A673 (cell line): Measurements from ENCODE around the gene CYP2A6. TPM values are rescaled to one million over a fixed set of nuclear protein-coding genes. Genes with fewer than 3 reads are reported as not detected.

Experiments
- BruUV-seq: library from RNA; stranded (reverse); fragments of 400-500 nt; replicated peaks from 2 replicates; lab custom pipeline; 2021; lab: Mats Ljungman, UMichigan
- CTCF ChIA-PET: fragments of 300-600 bp; sonication (Branson Sonifier 250); formaldehyde crosslinking; loops from one replicate; lab custom pipeline; 2022; ENCODE audit warnings: antibody characterized with exemption; lab: Charles Lee
- POLR2A ChIA-PET: fragments of 300-600 bp; sonication (Branson Sonifier 250); formaldehyde crosslinking; loops from one replicate; lab custom pipeline; 2022; ENCODE audit warnings: antibody characterized with exemption; ENCODE audit not compliant: low non-redundant PET; lab: Charles Lee
- DNase-seq: peaks from one replicate; pipeline ENCODE4 v3.0.0-alpha.2; 2015; ENCODE audit warnings: low spot score
- H3K27ac ChIP-seq: fragments of 200-600 bp; sonication (generic); 2 replicates; pipeline ENCODE4 v1.5.1; 2016; ENCODE audit warnings: mixed run types, low read depth, mild to moderate bottlenecking, mixed read lengths, antibody characterized with exemption, low read length; ENCODE audit not compliant: poor library complexity, severe bottlenecking
- H3K27me3 ChIP-seq: fragments of 200-600 bp; sonication (generic); replicated peaks from 2 replicates; pipeline ENCODE4 v1.6.1; 2017; ENCODE audit warnings: mixed run types, low read depth, mild to moderate bottlenecking, mixed read lengths, antibody characterized with exemption, low read length; ENCODE audit not compliant: insufficient read depth, poor library complexity
- H3K36me3 ChIP-seq: fragments of 200-600 bp; sonication (generic); 2 replicates; pipeline ENCODE4 v1.6.1; 2016; ENCODE audit warnings: mixed run types, mild to moderate bottlenecking, mixed read lengths, antibody characterized with exemption, low read length; ENCODE audit not compliant: insufficient read depth, poor library complexity, severe bottlenecking
- H3K4me1 ChIP-seq: fragments of 200-600 bp; sonication (generic); 2 replicates; pipeline ENCODE4 v1.6.1; 2017; ENCODE audit warnings: mixed run types, mild to moderate bottlenecking, mixed read lengths, antibody characterized with exemption, low read length; ENCODE audit not compliant: insufficient read depth, poor library complexity, severe bottlenecking
- H3K4me3 ChIP-seq: fragments of 200-600 bp; sonication (generic); 2 replicates; pipeline ENCODE4 v1.5.1; 2016; ENCODE audit warnings: low read depth, mixed run types, mild to moderate bottlenecking, mixed read lengths, low read length; ENCODE audit not compliant: poor library complexity, severe bottlenecking
- H3K9me3 ChIP-seq: fragments of 200-600 bp; sonication (generic); 2 replicates; pipeline ENCODE4 v1.6.1; 2016; ENCODE audit warnings: mixed run types, low read depth, mild to moderate bottlenecking, mixed read lengths, antibody characterized with exemption, low read length; ENCODE audit not compliant: poor library complexity, severe bottlenecking
- CTCF ChIP-seq: fragments of 300-800, 200-600 bp; sonication (generic); conservative IDR thresholded peaks from 2 replicates; pipeline ENCODE4 v1.5.1; 2017; ENCODE audit warnings: low read depth, mild to moderate bottlenecking, antibody characterized with exemption, low read length, moderate library complexity, mixed read lengths
- EZH2 ChIP-seq: fragments of 200-600 bp; sonication (generic); IDR thresholded peaks from 2 replicates; pipeline ENCODE4 v1.6.1; 2017; ENCODE audit warnings: borderline replicate concordance, low read depth, mild to moderate bottlenecking, mixed read lengths, antibody characterized with exemption, low read length; ENCODE audit not compliant: poor library complexity, severe bottlenecking
- intact Hi-C: fragments of 100-400 bp; cut with micrococcal nuclease; formaldehyde crosslinking; loops from one replicate; pipeline ENCODE4 v1.10.0; 2022; ENCODE audit not compliant: unreplicated experiment
- total RNA-seq: library from RNA; stranded (reverse); gene quantifications from 2 replicates; pipeline ENCODE4 v1.2.3, GENCODE V29; 2021

Gene CYP2A6
- total RNA-seq, 1 experiment from 2014 or later = not detected

DNA sequence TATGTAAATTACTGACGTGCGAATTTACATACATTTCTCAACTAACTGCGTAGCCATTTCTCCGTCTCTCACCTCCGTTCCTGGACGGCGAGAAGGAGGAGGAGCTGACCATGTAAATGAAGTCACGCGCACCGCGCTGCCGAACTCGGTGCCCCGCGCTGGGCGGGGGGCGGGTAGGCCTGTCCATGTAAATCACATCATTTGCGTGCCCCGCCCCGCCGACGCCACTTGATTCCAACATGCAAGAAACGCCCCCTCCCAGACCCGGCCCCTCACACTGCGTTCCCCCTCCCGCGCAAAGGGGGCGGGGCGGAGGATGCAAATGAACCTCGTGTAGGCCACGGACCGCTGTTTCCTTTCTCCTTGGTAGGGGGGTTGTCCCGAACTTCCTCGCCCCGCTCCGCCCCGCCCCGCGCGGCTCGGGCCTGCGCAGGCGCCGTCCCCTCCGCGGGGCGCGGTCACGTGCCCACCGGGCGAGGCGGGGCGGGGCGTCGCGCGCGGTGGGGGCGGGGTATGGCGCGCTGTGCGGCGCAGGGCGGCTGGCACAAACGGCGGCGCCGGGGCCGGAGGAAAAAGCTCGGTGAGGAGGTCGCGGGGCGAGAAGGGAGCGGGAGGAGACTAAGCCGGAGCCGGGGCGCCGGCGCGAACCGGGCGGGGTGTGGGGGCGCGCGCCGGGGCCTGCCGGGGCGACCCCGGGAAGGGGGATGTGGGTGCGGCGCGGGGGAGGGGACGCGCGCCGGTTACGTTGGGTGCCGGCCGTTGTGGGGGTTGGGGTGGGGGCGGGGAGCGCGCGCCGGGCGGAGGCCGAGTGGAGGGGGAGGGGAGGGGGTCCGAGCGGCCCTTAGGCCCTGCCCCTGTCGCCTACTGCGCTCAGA, 51.3 kb downstream of the CYP2A6 start, which contains the start of gene EGLN2:
TSS of gene EGLN2 (plus strand) at position 509 of the 875 bp plus-strand sequence. CDS start 1,382 bp downstream, outside the sequence.
- BruUV-seq = no TSS peak
- POLR2A ChIA-PET = interaction anchor here (0.7 kb wide), 1 partner anchor 20 kb away, joined by 3 read pairs; the partner anchor contains the start of gene RAB4B

DNA sequence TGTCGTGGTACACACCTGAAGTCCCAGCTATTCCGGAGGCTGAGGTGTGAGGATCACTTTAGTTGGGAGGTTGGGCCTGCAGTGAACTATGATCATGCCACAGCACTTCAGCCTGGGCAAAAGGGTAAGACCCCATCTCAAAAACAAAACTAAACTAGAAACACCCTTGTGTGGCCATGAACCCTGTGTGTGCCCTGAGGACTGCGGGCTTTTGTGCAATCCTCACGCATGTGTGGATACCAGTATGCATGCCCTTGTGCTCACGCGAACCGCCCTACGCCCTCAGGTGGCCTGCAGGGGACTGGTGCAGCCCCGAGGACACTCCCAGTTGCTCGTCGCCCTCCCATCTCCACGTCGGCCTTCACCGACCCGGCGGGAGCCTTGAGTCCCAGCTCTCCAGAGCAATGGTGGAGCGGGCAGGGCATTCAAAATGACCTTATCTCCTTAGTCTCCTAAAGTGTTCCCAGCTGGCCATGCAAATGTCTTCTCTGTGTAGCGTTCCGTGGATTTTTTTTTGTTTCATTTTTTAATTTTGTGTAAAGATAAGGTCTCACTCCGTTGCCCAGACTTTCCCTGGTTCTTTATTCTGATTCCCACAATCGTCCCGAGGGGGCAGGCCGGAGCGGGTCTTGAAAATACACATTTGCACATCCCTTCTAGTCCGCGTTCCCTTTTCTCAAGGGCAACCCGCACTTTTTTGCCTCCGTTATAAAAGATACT, 52.1 kb downstream of the CYP2A6 start:
- BruUV-seq = no TSS peak
- Histone ChIP-seq H3K9me3 (no peaks in the 10 kb centered on the region), H3K27me3 (no peaks in the 10 kb centered on the region), H3K4me3 (peak overlapping the region; percentile 50), H3K4me1 (peaks cover 34% of the 10 kb centered on the region), H3K36me3 (peaks cover 21% of the 10 kb centered on the region), H3K27ac (peak overlapping the region; percentile 62)
- intact Hi-C loops = loop anchor here (1.0 to 2.0 kb wide), 2 partner anchors 20 to 47 kb away; partner anchors contain the start of genes ACTMAP, RAB4B and SNRPA
- ChIA-PET CTCF (interaction anchor here (0.7 to 1.0 kb wide), 2 partner anchors 9 to 19 kb away, joined by 5 to 10 read pairs; partner anchors contain the start of gene RAB4B), POLR2A (interaction anchor here (0.7 kb wide), 1 partner anchor 20 kb away, joined by 3 read pairs; the partner anchor contains the start of gene RAB4B)
- peak; percentile 34 for DNase-seq
- TF ChIP-seq CTCF = peak; percentile 57
- no peak for TF ChIP-seq EZH2

More for the DNA sequence above, 51.3 kb downstream of the CYP2A6 start, which contains the start of gene EGLN2:
- TF ChIP-seq EZH2 = no peak
- Histone ChIP-seq H3K4me3 (peak within 1 kb of the TSS; percentile 97), H3K4me1 (peaks cover 42% of the 10 kb centered on the region), H3K9me3 (no peaks in the 10 kb centered on the region), H3K27me3 (no peaks in the 10 kb centered on the region), H3K27ac (peak within 1 kb of the TSS; percentile 88), H3K36me3 (peaks cover 25% of the 10 kb centered on the region)
- intact Hi-C loops = loop anchor here (1.0 to 2.0 kb wide), 2 partner anchors 21 to 48 kb away; partner anchors contain the start of genes ACTMAP, RAB4B and SNRPA
- CTCF ChIA-PET = interaction anchor here (0.6 to 1.0 kb wide), 3 partner anchors 8 to 225 kb away, joined by 5 to 10 read pairs (median 5); partner anchors contain the start of gene RAB4B
- peak; percentile 100 for DNase-seq

DNA sequence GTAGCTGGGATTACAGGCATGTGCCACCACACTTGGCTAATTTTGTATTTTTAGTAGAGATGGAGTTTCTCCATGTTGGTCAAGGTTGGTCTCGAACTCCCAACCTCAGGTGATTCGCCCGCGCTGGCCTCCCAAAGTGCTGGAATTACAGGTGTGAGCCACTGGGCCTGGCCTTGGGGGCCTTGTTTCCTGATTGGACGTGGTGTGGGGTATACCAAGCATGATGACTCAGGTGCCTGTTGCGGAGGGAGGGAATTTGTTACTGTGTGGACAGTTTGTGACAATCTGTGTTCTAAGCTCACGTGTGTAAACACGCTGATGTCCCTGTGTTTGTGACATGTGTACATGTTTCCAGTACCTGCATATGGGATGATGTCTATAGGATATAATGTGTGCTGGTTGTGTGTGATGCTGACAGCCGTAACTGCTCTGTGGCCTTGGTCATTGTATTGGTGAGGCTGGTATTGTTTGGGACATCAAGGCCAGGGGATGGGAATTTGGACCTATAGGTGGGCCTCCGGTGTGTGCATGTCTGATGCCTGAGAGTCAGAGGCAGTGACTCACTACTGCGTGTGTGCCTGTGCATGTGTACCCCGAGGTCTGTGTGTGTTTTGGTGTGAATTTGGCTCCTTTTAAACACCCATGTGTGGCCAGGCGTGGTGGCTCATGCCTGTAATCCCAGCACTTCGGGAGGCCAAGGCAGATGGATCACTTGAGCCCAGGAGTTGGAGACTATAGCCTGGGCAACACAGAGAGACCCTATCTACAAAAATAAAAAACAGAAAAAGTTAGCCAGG, 52.9 kb downstream of the CYP2A6 start:
- TF ChIP-seq EZH2 (no peak), CTCF (no peak)
- POLR2A ChIA-PET = no interaction called here
- Histone ChIP-seq H3K27ac (no peak overlapping the region), H3K4me3 (peak overlapping the region; percentile 50), H3K36me3 (peaks cover 16% of the 10 kb centered on the region), H3K9me3 (no peaks in the 10 kb centered on the region), H3K4me1 (peaks cover 26% of the 10 kb centered on the region), H3K27me3 (no peaks in the 10 kb centered on the region)
- no TSS peak for BruUV-seq
- no peak for DNase-seq
- CTCF ChIA-PET = no interaction called here
- intact Hi-C loops = no loop called here
